ENCODE data around the gene PEPD. TPM values are rescaled to one million over a fixed set of nuclear protein-coding genes. Genes with fewer than 3 reads are reported as not detected.

Gene PEPD
- total and polyA plus RNA-seq, 4 donors: 37.3 to 211 (median 117) TPM

- 80% methylated on average over 6 of the region's 6 CpGs for WGBS
- TF ChIP-seq YY1 (IDR thresholded peaks at IDR 0.05): no peak
- TF ChIP-seq NR2F2 (IDR thresholded peaks at IDR 0.05): no peak
- TF ChIP-seq FOXA2 (IDR thresholded peaks at IDR 0.05): no peak
- Histone ChIP-seq H3K27ac (ENCODE audit: low read depth in 1 of 2, low read length in 2 of 2) (no peak overlapping the region), H3K4me3 (ENCODE audit: low read depth in 1 of 3, low read length in 3 of 3) (no peak overlapping the region), H3K9me3 (ENCODE audit: control insufficient read depth in 4 of 4, low read length in 3 of 4) (no peaks in the 10 kb centered on the region), H3K9ac (ENCODE audit: low read depth in 1 of 2, low read length in 2 of 2) (no peak overlapping the region), H3K36me3 (ENCODE audit: control insufficient read depth in 4 of 4, insufficient read depth in 3 of 4, low read depth in 1 of 4, low read length in 3 of 4) (no peaks in the 10 kb centered on the region), H3K4me1 (ENCODE audit: control insufficient read depth in 4 of 4, insufficient read depth in 4 of 4, low read length in 3 of 4) (no peaks in the 10 kb centered on the region), H3K27me3 (ENCODE audit: control insufficient read depth in 4 of 4, insufficient read depth in 4 of 4, low read length in 3 of 4) (peaks cover 0 to 5% (median under 1%) of the 10 kb centered on the region in 4 donors)
- DNase-seq (ENCODE audit: low spot score): no peak
Measured at GRCh38 chr19:33561261-33561660, 39.7 kb upstream of the PEPD start.

- no peak for DNase-seq (ENCODE audit: low spot score)
- TF ChIP-seq FOXA1 (IDR thresholded peaks at IDR 0.05): no peak
- TF ChIP-seq FOXA2 (IDR thresholded peaks at IDR 0.05): no peak
- TF ChIP-seq YY1 (IDR thresholded peaks at IDR 0.05): no peak
- TF ChIP-seq RAD21 (IDR thresholded peaks at IDR 0.05): no peak
- no peak for TF ChIP-seq JUND (IDR thresholded peaks at IDR 0.05)
- TF ChIP-seq GABPA (IDR thresholded peaks at IDR 0.05 in 1 of 2, conservative IDR thresholded peaks at IDR 0.05 in 1 of 2): no peak
- no peak for TF ChIP-seq RXRA (IDR thresholded peaks at IDR 0.05)
- no peak for TF ChIP-seq SP1 (IDR thresholded peaks at IDR 0.05)
- no peak for TF ChIP-seq TAF1 (conservative IDR thresholded peaks at IDR 0.05)
- no peak for TF ChIP-seq HNF4G (IDR thresholded peaks at IDR 0.05)
- TF ChIP-seq HNF4A (conservative IDR thresholded peaks at IDR 0.05): no peak
- TF ChIP-seq ATF3 (IDR thresholded peaks at IDR 0.05): no peak
- TF ChIP-seq EGR1 (IDR thresholded peaks at IDR 0.05; ENCODE audit: low read depth in 2 of 2): no peak
- TF ChIP-seq ZBTB33 (IDR thresholded peaks at IDR 0.05): no peak
- TF ChIP-seq NR2F2 (IDR thresholded peaks at IDR 0.05): no peak
- H3K27me3 ChIP-seq (ENCODE audit: control insufficient read depth in 4 of 4, insufficient read depth in 4 of 4, low read length in 3 of 4): peaks cover 0 to 5% (median under 1%) of the 10 kb centered on the region in 4 donors
- H3K36me3 ChIP-seq (ENCODE audit: control insufficient read depth in 4 of 4, insufficient read depth in 3 of 4, low read depth in 1 of 4, low read length in 3 of 4): no peaks in the 10 kb centered on the region
- 86% methylated on average over 8 of the region's 8 CpGs for WGBS
- no peak overlapping the region for H3K9ac ChIP-seq (ENCODE audit: low read depth in 1 of 2, low read length in 2 of 2)
- no peak overlapping the region for H3K4me3 ChIP-seq (ENCODE audit: low read depth in 1 of 3, low read length in 3 of 3)
- no peaks in the 10 kb centered on the region for H3K9me3 ChIP-seq (ENCODE audit: control insufficient read depth in 4 of 4, low read length in 3 of 4)
- no peak overlapping the region for H3K27ac ChIP-seq (ENCODE audit: low read depth in 1 of 2, low read length in 2 of 2)
- no peaks in the 10 kb centered on the region for H3K4me1 ChIP-seq (ENCODE audit: control insufficient read depth in 4 of 4, insufficient read depth in 4 of 4, low read length in 3 of 4)
Measured at GRCh38 chr19:33559996-33560395, 38.4 kb upstream of the PEPD start.

- DNase-seq (ENCODE audit: low spot score): no peak
- Histone ChIP-seq H3K9me3 (ENCODE audit: control insufficient read depth in 4 of 4, low read length in 3 of 4) (no peaks in the 10 kb centered on the region), H3K4me1 (ENCODE audit: control insufficient read depth in 4 of 4, insufficient read depth in 4 of 4, low read length in 3 of 4) (no peaks in the 10 kb centered on the region), H3K9ac (ENCODE audit: low read depth in 1 of 2, low read length in 2 of 2) (no peak overlapping the region), H3K4me3 (ENCODE audit: low read depth in 1 of 3, low read length in 3 of 3) (no peak overlapping the region), H3K27ac (ENCODE audit: low read depth in 1 of 2, low read length in 2 of 2) (no peak overlapping the region), H3K36me3 (ENCODE audit: control insufficient read depth in 4 of 4, insufficient read depth in 3 of 4, low read depth in 1 of 4, low read length in 3 of 4) (no peaks in the 10 kb centered on the region), H3K27me3 (ENCODE audit: control insufficient read depth in 4 of 4, insufficient read depth in 4 of 4, low read length in 3 of 4) (peaks cover 0 to 5% (median 0%) of the 10 kb centered on the region in 4 donors)
- 77% methylated on average over 9 of the region's 9 CpGs for WGBS
- TF ChIP-seq HNF4G (IDR thresholded peaks at IDR 0.05) (no peak), CTCF (IDR thresholded peaks at IDR 0.05; ENCODE audit: low read depth, low read length, missing input control) (no peak), NR2F2 (IDR thresholded peaks at IDR 0.05) (no peak), ZBTB33 (IDR thresholded peaks at IDR 0.05) (no peak), RXRA (IDR thresholded peaks at IDR 0.05) (no peak)
Measured at GRCh38 chr19:33558856-33559255, 37.3 kb upstream of the PEPD start.

Measured in liver (tissue), 9 donors.